GM19193 (cell line): ENCODE data around the gene ZNF771.

Experiments
- POLR2A ChIP-seq: IDR thresholded peaks from 4 replicates; pipeline ENCODE4 v1.6.1; 2011; ENCODE audit not compliant: insufficient read depth, insufficient read length; ENCODE audit errors: extremely low read depth

The ZNF771 gene

DNA sequence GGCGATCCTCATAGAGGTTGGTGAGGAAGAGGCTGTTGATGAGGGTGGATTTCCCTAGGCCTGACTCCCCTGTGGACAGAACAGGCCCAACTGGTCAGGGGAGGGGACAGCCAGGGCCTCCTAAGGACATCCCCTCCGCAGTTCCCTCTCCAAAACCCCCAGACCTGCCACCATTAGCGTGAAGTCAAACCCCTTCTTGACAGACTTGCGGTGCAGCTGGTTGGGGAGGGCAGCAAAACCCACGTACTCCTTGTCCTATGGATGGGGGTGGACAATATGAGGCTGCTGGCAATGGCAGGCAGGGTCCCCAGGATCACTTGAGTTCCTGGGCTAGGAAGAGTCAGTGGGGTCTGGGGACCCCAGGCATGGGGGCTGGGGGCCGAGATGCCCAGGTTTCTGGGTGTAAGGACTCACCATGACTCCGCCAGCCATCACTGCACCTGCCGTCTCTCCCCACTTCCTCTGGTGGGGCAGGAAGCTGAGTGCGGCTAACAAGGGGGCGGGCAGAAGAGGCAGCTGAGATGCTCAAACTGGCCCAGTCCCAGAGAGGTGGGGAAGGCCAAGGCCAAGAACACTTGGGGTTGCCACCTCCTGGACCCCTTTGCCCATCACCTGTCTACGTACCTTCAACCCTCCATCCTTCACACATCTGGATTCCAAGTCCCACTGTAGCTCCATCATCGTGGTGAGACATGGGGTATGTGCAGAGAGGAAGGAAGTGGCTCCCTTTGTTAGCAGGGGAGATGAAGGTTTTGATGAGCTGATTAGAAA is 25.1 kb upstream of the ZNF771 start, which contains the start of gene SEPTIN1:
Gene SEPTIN1, minus strand, starts transcription at position 451 of the 771 bp plus-strand sequence. Its CDS starts 19 bp downstream, at position 432.
- TF ChIP-seq POLR2A: peak; percentile 83

DNA sequence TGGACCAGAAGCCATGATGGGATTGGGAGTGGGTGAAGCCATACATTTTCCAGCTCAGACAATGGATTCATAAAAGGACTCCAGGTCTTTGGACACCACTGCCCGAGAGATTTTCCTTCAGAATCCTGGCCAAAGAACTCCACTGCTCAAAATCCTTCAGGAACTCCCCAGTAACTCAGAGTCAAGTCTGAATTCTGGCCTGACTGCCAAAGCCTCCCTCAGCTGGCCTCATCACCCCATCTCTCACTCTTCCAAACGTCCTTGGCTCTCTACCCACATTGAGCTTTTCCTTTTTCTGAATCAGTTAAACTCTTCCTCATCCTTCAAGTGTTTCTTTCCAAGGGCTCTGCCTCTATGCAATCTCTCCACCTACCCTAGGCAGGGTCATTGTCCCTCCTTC is 23.9 kb upstream of the ZNF771 start:
- no peak for TF ChIP-seq POLR2A

DNA sequence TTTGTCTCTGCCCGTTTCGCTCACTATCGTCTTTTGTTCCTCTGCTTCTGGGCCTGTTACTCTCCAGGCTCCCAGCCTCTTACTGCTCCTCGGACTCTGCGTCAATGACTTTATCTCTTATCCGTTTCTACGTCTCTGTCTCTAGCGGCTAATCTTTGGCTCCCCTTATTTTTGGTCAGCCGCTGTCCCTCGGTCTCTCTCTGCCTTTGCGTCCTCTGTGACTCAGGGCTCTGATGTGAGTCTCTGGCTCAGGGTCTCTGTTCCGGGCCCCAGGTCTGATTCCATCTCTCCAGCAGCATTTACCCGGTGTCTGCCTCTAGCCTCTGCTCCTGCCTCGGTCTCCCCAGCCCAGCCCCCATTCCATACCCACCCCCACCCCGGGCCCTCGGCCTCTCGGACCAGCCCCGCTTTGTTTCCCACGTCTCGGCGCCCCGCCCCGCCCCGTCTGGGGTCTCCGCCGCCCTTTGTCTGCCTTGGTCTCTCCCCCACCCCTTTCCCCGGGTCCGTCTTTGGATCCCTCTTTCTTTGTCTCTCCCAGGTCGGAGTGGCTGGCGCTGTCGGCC is 12.7 kb upstream of the ZNF771 start:
- TF ChIP-seq POLR2A: no peak

DNA sequence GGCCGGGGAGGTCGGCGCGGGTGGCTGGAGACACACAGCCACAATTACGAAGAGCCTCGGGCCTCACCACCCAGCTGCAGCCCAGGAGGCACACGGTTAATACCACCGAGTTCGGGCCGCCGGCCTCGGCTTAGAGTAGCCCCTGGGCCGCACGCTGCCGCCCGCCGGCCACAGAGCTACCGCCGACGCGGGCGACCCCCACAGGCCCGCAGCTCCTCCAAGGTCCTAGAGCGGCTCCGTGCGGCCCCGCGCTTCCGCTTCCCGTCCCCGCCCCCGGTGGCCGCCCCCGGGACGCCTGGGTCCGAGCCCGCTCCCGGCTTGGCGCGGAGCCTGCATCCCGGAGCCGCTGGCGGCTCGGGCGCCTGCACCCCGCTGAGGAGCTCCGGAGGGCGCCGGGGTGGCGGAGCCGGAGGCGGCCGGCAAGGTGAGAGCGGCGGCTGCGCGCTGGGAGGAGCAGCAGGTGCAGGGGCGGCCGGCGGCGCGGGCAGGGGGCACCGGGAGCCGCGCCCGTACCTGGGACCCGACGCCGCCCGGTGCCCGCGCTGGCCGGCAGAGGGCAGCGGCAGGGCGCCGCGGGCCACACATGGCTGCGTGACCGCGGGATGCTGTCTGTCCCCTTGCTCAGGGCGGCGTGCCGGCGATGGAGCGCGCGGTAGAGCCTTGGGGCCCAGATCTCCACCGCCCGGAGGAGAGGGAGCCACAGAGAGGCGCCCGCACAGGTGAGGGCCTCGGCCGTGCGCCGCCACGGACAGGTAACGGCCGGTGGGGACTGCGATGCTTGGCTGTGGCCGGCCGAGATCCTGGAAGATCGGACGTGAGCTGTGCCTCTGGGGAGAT is 12.0 kb upstream of the ZNF771 start, which contains the start of gene ZNF48:
Gene ZNF48, plus strand, starts transcription at position 266 of the 837 bp plus-strand sequence. Its CDS starts 375 bp downstream, at position 641.
- TF ChIP-seq POLR2A: peak; percentile 61

DNA sequence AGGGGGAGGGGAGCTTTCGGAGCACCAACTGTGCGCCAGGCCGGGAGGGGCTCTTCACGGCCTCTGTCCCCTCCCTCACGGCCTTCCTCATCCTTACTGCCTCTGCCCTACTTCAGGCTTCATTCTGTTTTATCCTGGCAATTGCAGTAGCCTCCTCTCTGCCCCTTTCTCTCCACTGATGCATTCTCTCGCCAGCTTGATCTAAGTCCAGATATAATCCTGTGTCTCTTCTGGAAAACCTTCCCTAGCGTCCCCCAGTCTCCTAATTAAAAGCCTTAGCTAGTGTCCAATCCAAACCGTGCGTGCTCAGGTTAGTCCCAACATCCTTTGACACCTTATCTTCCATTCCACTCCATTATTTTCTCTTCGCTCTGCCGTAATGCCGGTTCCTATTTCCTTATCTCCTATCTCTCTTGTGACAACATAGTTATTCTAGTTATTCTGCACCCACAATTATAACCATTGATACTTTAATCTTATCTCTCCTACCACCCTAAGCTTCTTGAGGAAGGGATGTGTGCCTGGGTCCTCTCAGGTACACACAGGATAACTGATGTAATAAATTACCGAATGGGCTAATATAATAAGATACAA is 11.3 kb upstream of the ZNF771 start:
- no peak for TF ChIP-seq POLR2A

DNA sequence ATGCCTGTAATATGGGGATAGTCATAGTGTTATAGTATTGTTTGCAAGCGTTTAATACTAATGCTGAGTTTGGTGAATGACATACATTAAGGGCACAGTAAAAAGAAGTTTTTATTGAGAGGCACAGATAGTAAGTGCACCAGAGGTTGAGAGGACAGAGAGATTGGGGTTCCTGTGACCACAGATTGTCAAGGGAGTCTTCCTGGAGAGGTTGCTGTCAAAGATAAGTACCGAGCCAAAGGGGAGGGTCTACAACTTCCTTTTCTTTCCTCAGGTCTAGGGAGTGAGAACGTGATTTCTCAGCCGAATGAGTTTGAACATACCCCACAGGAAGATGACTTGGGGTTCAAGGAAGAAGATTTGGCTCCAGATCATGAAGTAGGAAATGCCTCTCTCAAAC is 10.3 kb upstream of the ZNF771 start:
- no peak for TF ChIP-seq POLR2A

DNA sequence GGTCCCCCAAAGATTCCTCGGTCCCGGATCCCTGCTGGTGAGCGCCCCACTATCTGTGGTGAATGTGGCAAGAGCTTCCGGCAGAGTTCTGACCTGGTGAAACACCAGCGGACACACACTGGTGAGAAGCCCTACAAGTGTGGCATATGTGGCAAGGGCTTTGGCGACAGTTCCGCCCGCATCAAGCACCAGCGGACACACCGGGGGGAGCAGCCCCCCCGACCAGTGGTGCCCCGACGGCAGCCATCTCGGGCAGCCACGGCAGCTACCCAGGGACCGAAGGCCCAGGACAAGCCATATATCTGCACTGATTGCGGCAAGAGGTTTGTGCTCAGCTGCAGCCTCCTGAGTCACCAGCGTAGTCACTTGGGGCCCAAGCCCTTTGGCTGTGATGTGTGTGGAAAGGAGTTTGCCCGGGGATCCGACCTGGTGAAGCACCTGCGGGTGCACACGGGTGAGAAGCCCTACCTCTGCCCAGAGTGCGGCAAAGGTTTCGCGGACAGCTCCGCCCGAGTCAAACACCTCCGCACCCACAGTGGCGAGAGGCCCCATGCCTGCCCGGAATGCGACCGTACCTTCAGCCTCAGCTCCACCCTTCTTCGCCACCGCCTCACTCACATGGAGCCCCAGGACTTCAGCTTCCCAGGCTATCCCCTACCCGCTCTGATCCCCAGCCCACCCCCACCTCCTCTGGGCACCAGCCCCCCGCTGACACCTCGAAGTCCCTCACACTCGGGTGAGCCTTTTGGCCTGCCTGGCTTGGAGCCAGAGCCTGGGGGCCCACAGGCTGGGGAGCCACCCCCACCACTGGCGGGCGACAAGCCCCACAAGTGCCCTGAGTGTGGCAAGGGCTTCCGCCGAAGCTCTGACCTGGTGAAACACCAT is 9.4 kb upstream of the ZNF771 start:
- no peak for TF ChIP-seq POLR2A

DNA sequence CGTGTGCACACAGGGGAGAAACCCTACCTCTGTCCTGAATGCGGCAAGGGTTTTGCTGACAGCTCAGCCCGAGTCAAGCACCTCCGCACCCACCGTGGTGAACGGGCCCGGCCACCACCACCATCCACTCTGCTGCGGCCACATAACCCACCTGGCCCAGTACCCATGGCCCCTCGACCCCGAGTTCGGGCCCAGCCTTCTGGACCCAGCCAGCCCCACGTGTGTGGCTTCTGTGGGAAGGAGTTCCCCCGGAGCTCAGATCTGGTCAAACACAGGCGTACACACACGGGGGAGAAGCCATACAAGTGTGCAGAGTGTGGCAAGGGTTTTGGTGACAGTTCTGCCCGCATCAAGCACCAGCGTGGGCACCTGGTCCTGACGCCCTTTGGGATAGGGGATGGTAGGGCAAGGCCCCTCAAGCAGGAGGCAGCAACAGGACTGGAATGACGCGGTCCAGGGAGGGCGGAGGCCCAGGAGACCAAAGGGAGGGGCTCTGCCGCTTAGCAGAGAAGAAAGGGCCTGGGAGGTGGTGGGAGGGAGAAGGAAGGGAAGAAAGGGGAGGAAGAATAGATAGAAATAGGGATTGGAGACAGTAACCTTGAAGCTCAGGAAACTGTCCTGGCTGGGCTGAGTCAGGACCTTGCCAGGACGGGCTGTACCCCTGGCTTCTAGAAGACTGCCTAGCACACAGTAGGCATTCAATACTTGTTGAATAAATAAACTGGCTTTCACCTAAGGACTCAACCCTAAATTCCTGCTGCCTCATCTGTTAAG is 8.6 kb upstream of the ZNF771 start:
- no peak for TF ChIP-seq POLR2A

DNA sequence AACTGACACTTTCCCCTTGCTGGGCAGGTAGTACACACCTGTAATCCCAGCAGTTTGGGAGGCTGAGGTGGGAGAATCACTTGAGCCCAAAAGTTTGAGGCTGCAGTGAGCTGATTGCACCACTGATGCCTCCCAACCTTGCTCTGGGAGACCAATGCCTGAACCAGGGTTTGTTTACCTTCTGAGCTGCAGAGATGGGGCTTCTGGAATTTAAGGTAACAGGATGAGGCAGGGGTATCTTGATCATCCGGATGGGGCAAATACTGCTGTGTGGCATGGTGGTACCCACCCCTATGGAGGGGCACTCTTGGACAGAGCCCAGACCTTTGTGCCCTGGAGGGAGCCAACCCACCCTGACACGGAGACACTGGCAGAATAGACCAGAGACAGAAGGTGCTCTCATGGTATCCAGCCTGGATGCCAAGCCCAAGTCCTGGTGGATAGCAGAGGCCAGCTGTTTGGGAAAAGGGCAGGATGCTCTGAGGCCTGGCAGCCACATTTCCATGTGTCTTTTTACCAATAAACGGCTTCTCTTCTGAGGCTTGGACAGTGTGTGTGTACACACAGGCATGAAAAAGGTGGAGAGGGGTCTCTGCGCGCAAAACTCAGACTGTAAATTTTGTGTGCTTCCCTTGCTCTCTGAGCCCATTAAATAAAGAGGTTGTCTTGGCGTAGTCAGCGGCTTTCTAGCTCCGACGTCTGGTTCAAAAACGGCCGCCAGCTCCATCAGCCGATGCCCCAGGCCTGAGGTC is 7.8 kb upstream of the ZNF771 start:
- no peak for TF ChIP-seq POLR2A

DNA sequence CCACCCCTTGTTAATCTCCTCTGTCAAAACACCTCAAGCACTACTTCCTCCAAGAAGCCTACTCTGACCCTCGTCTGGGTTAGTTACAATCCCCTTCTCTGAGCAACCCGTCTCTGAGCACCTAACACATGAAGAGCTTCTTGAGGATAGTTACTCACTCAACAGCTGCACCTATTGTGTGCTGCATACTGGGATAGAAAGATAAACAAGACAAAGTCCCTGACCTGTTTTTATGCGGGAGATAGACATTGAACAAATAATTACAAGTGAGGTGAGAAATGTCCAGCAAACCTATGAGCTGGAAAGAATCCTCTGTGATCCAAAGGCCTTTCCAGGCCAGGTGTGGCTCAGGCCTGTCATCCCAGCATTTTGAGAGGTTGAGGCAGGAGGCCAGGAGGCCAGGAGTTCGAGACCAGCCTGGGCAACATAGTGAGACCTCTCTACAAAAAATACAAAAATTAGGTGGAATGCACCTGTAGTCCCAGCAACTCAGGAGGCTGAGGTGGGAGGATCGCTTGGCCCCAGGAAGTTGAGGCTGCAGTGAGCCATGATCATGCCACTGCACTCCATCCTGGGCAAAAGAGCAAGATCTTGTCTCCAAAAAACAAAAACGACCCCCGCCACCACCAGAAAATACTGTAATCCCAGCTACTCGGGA is 5.5 kb upstream of the ZNF771 start:
- TF ChIP-seq POLR2A: no peak

DNA sequence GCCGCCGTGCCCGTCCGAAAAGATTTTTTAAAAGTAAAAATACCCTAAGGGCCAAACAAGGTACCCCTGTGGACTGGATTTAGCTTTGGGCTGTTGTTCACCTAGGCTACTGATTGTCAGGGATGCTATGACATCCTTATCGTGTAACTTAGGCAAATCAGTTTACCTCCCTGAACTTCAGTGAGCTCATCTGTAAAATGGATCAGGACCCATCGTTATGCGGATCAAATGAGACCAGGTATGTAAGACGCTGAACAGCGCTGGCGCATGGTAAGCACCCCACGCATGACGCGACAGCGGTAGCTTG is 658 bp upstream of the ZNF771 start:
- TF ChIP-seq POLR2A: no peak

DNA sequence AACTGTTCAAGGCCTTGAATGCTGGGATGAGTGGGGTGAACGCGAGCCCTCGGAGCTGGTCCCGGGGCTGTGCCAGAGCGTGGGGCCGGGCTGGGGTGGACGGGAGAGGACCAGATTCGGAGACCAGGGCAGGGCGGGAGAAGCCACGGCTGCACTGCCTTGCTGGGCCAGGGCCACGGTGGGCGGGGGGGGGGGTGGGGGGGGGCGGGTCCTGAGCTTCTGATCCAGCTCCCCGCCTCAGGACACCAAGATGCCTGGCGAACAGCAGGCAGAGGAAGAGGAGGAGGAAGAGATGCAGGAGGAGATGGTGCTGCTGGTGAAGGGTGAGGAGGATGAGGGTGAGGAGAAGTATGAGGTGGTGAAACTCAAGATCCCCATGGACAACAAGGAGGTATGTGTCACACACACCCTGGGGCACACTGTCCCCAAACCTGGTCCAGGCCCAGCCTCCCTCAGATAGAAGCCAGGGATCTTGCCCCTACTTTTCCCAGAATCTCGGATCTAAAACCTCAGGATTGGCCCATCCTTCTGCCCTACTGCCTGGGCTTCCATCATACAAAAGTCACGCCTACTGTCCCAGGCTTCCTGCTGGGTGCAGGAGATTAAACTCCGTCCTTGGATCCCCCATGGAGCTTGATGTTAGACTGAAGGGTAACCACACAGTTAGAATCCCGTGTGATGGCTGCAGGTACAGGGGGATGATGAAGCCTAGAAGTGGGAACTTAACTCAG is 563 bp downstream of the ZNF771 start:
- no peak for TF ChIP-seq POLR2A
